OCI-LY1 (cell line): ENCODE data around the gene PLA2G3.

Experiments
- EZH2 ChIP-seq: fragments of 200-600 bp; sonication (generic), shearing (Covaris generic); IDR thresholded peaks from 2 replicates; pipeline ENCODE4 v1.8.0; 2017; ENCODE audit warnings: borderline replicate concordance, mixed run types, mild to moderate bottlenecking, antibody characterized with exemption, low read length, moderate library complexity, mixed read lengths
- TF ChIP-seq, protein P1 (sequence below): fragments of 200-600 bp; sonication (generic), shearing (Covaris generic); IDR thresholded peaks from 2 replicates; pipeline ENCODE4 v1.5.1; 2017; ENCODE audit warnings: mild to moderate bottlenecking, antibody characterized with exemption, low read length, moderate library complexity, mixed read lengths

GRCh38 chr22:31091106-31091975, 49.0 kb downstream of the PLA2G3 start:
- TF ChIP-seq, protein P1, sequence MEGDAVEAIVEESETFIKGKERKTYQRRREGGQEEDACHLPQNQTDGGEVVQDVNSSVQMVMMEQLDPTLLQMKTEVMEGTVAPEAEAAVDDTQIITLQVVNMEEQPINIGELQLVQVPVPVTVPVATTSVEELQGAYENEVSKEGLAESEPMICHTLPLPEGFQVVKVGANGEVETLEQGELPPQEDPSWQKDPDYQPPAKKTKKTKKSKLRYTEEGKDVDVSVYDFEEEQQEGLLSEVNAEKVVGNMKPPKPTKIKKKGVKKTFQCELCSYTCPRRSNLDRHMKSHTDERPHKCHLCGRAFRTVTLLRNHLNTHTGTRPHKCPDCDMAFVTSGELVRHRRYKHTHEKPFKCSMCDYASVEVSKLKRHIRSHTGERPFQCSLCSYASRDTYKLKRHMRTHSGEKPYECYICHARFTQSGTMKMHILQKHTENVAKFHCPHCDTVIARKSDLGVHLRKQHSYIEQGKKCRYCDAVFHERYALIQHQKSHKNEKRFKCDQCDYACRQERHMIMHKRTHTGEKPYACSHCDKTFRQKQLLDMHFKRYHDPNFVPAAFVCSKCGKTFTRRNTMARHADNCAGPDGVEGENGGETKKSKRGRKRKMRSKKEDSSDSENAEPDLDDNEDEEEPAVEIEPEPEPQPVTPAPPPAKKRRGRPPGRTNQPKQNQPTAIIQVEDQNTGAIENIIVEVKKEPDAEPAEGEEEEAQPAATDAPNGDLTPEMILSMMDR = no peak
- no peak for TF ChIP-seq EZH2
